Measurements from ENCODE around the gene FBXW8. TPM values are rescaled to one million over a fixed set of nuclear protein-coding genes. Genes with fewer than 3 reads are reported as not detected.

FBXW8 gene
- total RNA-seq, 4 donors from 2014 or later = 8.9 to 21.6 (median 12.2) TPM

DNA sequence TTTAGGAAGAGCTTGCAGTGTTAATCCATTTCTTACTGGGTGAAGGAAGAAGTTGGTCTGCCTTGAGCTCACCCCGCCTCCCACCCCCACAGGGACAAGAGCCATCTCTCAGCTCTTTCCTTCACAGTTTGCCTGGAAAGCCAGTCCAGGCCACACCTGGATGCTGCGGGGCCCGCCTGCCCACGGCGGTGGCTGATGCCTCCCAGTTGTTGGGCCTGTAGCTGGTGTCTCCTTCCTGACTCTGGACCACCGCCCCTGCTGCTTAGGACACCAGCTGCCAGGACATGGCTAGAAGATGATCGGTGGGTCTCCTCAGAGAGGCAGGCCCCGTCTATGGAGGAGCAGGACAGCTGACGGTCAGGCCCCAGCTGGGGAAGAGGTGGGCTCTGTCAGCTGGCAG is 95.6 kb downstream of the FBXW8 start:
- TF ChIP-seq, protein P1, sequence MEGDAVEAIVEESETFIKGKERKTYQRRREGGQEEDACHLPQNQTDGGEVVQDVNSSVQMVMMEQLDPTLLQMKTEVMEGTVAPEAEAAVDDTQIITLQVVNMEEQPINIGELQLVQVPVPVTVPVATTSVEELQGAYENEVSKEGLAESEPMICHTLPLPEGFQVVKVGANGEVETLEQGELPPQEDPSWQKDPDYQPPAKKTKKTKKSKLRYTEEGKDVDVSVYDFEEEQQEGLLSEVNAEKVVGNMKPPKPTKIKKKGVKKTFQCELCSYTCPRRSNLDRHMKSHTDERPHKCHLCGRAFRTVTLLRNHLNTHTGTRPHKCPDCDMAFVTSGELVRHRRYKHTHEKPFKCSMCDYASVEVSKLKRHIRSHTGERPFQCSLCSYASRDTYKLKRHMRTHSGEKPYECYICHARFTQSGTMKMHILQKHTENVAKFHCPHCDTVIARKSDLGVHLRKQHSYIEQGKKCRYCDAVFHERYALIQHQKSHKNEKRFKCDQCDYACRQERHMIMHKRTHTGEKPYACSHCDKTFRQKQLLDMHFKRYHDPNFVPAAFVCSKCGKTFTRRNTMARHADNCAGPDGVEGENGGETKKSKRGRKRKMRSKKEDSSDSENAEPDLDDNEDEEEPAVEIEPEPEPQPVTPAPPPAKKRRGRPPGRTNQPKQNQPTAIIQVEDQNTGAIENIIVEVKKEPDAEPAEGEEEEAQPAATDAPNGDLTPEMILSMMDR (IDR thresholded peaks at IDR 0.05) = no peak
- ATAC-seq (ENCODE audit: low FRiP score) (no peak), DNase-seq (ENCODE audit: low spot score) (no peak)

DNA sequence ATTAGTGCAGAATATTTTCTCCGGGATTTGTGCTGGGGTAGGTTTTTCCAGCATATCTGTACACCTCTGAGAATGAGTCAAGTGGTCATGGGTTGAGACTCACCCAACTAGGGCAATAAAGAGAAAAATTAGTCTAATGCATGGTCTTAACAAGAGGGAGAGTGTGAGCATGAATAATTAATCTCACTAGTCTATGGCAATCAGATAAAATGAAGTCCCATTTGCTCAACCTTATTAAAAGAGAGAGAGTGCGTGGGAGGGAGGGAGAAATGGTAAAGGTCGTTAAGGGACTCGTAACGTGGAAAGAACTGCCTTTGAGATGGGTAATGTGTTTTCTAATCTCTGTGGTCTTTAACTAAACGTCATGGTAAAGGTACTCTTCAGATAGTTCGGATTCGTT is 96.8 kb downstream of the FBXW8 start:
- TF ChIP-seq, protein P1 (IDR thresholded peaks at IDR 0.05) = no peak
- DNase-seq (ENCODE audit: low spot score) (no peak), ATAC-seq (ENCODE audit: low FRiP score) (no peak)

DNA sequence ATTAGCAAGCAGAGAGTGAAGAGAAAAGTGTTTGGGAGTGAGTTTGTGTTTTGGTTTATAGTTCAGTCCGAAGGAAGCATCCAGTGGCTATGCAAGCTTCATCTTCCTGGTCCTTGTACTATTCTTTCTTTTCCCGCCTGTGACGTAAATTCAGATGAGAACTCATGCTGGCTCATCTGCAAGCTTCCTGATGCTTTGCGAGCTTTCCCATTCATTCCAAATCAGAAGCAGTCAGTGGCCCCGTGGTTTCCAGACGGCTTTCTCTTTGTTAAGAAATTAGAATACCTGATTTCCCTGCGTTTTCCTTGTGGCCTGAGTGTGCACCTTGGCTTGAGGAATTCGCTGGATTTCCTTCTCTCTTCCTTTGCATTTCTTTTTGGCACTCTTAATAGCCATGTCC is 99.0 kb downstream of the FBXW8 start:
- no peak for ATAC-seq (ENCODE audit: low FRiP score)
- TF ChIP-seq, protein P1 (IDR thresholded peaks at IDR 0.05) = no peak
- DNase-seq (ENCODE audit: low spot score) = no peak

DNA sequence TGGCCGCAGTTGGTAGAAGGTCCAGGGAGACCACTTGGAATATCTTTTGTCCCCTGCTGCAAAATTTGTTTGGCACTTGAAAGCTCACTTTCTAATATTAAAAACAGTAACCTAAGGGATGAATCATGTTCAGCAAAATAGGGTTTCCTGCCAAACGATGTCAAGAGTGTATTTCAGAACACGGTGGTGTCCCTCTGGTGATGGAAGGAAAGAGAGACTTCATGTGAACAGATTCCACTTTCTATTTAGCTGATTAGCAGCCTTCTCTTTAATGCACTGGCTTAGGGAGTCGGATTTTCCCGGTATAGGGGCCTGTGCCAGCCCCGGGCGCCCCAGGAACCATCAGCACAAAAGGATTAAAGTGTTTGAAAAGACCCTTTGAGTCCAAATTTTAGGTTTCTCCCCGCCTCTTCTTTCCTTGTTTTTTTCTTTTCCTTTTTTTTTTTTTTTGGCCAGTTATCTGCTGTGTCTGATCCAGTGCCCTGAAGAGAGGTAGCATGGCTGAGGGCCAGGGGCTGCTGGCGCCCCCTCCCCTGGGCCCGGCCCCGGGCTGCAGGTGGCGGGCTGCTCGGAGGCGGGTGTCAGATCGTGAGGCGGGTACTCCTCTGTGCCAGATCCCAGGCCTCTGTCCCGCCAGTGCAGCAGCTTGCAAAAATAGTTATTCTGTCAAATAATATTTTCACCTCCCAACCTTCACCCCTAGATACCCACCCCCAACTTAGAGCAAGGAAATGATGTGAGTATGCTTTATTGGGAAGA is 100.1 kb downstream of the FBXW8 start:
- ATAC-seq (ENCODE audit: low FRiP score) (no peak), DNase-seq (ENCODE audit: low spot score) (no peak)
- TF ChIP-seq, protein P1 (IDR thresholded peaks at IDR 0.05) = no peak

DNA sequence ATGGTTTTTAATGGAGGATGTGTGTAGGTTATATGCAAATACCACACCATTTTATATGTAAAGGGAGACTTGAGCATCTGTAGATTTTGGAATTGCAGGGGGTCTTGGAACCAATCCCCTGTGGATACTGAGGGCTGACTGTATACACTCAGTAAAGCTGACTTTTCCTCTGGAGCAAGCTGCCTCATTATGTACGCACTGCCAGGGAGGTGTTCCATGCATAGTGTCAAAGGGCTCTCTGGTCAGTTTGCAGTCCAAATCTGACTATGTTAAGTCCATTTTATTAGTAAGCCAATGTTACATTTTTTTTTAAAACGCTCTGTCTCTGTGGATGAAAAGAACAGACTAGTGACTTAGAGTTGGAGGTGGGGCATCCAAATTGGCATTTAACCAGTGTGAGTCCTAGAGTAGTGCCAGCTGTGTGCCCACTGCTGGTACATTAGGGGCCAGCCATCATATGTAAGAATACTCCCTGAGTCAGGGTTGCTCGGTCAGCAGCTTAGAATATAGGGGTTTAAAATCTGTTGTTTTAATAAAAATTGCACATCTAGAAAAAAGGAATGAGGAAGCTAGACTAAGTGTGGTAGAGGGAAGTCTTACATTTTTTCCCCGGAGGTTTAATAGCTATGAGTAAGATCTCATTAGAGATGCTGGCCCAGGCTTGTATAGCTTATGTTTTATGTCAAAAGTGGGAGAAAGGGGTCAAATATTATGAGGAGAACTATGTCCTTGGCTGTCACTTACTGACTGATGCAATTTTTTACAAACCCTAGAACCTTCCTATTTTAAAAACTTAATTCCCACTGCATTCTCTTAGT is 101.4 kb downstream of the FBXW8 start:
- DNase-seq (ENCODE audit: low spot score) (no peak), ATAC-seq (ENCODE audit: low FRiP score) (no peak)
- TF ChIP-seq, protein P1 (IDR thresholded peaks at IDR 0.05) = no peak

DNA sequence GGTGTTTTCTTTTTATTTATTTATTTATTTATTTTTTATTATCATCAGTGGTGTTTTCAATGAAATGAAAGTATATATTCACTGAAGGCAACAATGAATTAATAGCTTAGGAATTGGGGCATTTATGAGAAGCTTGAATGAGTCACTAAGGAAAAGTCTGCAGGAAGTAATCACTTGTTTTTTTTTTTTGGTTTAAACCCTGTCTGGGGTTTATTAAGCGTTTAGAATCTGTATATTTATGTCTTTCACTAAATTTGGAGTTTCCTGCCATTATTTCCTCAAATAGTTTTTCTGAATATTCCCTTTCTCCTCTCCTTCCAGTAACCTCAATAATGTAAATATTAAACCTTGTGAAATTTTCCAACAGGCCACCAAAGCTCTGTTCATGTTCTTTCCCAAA is 103.0 kb downstream of the FBXW8 start:
- ATAC-seq (ENCODE audit: low FRiP score) = no peak
- TF ChIP-seq, protein P1 (IDR thresholded peaks at IDR 0.05) = no peak
- DNase-seq (ENCODE audit: low spot score) = no peak

Data from omental fat pad (tissue), 4 donors.